ENCODE results near the gene FAM120AOS. TPM values are rescaled to one million over a fixed set of nuclear protein-coding genes. Genes with fewer than 3 reads are reported as not detected.

The FAM120AOS gene
- total RNA-seq, 1 donor from 2014 or later = 22.0 TPM

Small RNAs within 50 kb of the gene (small RNA-seq; reads per million reads assigned to genes)
- gene RF00019 (ENCODE audit: low replicate concordance) = not detected

Other genes with a start within 250 kb of the FAM120AOS start
- 71.2 TPM for gene FAM120A, start 1.9 kb downstream of the FAM120AOS start, total RNA-seq
- 22.4 TPM for gene PHF2, start 123.0 kb upstream of the FAM120AOS start, total RNA-seq